Cardiac fibroblast (primary cell): ENCODE data around the gene TMEM235.

Experiments used
- DNase-seq, 2 donors: peaks; one replicate each; pipeline versions ENCODE4 v3.0.0 to v3.0.0-alpha.2; 2010; ENCODE audit warnings: low read depth in 2 of 2
- H3K4me3 ChIP-seq, 2 donors: replicated peaks in 1 of 2; 1 replicate in 1 of 2; 2 replicates in 1 of 2; pipeline ENCODE4 v1.5.1; 2011; ENCODE audit warnings: low read depth in 2 of 2, low read length in 2 of 2, mild to moderate bottlenecking in 2 of 2, moderate library complexity in 1 of 2
- TF ChIP-seq, protein P1 (sequence below): IDR thresholded peaks from one replicate; pipeline ENCODE4 v1.5.1; 2011; ENCODE audit warnings: low read depth, mild to moderate bottlenecking, low read length, inconsistent platforms

Gene TMEM235

DNA sequence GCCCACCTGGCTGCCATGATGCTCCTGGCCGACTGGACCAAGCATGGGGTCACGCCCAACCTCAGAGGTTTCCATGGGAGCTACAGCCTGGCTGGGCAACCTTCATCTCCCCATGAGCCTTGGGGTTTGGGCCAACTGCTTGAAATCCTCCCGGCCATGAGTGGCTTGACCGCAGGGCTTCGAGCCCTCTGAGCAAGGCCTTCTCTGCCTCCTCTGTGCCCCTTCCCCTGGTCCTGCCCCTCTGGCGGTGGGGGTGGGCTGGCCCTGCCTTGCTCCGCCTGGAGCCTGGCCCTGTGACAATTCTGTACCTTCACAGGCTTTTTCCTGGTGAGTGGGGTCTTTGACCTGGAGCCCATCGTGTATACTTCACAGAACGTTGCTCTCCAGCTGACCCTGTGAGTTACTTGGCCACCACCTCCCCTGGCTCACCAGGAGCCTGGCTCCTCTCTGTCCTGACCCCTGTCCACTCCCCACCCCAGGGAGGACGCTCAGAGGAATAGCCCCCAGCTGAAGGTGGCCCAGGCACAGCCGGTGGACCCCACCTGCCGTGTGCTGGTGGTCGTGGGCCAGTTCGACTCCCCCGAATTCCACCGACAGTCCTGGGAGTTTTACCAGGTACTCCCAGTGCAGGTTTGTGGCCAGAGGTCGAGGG, 26.2 kb upstream of the TMEM235 start:
- TF ChIP-seq, protein P1, sequence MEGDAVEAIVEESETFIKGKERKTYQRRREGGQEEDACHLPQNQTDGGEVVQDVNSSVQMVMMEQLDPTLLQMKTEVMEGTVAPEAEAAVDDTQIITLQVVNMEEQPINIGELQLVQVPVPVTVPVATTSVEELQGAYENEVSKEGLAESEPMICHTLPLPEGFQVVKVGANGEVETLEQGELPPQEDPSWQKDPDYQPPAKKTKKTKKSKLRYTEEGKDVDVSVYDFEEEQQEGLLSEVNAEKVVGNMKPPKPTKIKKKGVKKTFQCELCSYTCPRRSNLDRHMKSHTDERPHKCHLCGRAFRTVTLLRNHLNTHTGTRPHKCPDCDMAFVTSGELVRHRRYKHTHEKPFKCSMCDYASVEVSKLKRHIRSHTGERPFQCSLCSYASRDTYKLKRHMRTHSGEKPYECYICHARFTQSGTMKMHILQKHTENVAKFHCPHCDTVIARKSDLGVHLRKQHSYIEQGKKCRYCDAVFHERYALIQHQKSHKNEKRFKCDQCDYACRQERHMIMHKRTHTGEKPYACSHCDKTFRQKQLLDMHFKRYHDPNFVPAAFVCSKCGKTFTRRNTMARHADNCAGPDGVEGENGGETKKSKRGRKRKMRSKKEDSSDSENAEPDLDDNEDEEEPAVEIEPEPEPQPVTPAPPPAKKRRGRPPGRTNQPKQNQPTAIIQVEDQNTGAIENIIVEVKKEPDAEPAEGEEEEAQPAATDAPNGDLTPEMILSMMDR: no peak
- DNase-seq: no peak
- no peak overlapping the region for H3K4me3 ChIP-seq

DNA sequence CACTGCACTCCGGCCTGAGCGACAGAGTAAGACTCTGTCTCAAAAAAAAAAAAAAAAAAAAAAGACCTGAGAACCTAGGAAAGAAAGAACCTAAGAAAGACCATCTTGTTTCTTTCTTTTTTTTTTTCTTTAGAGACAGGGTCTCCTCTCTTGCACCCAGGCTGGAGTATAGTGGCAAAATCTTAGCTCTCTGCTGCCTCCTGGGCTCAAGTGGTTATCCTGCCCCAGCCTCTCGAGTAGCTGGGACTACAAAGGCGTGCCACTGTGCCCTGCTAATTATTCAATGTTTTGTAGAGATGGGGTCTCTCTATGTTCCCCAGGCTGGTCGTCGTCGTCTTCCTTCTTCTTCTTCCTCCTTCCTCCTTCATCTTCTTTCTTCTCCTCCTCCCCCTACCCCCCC, 25.1 kb upstream of the TMEM235 start:
- DNase-seq: no peak
- no peak overlapping the region for H3K4me3 ChIP-seq
- TF ChIP-seq, protein P1: no peak

DNA sequence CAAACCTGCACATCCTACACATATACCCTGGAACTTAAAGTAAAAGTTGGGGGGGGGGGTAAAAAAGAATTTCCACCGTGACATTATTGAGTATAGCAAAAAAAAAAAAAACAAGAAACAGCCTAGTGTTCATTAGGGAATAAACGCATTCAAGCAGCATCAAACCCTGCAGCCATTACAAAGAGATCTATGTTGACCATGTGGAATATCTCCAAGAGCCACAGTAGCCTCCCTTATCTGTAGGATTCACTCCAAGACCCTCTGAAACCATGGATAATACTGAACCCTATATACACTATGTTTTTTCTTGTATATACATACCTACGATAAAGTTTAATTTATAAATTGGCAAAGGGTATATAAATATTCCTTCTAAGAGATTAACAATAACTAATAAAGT, 22.9 kb upstream of the TMEM235 start:
- no peak overlapping the region for H3K4me3 ChIP-seq
- TF ChIP-seq, protein P1: no peak
- no peak for DNase-seq

DNA sequence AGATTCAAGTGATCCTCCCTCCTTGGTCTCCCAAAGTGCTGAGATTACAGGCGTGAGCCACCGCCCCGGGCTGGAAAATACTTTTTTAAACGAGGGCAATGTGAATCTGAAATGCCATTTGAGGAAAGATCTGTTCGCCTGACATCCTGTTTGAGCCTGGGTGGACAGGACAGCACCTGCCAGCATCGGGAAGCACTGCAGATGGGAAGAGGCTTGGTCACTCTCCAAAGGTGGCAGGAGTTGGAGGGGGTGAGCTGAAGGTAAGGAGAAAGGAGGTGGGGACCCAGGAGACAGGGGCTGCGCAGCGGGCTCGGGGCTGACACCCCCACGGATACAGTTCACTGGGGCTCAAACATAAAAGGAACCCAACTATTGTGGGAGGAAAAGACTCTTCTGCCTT, 21.3 kb upstream of the TMEM235 start:
- TF ChIP-seq, protein P1: no peak
- no peak for DNase-seq
- H3K4me3 ChIP-seq: no peak overlapping the region

DNA sequence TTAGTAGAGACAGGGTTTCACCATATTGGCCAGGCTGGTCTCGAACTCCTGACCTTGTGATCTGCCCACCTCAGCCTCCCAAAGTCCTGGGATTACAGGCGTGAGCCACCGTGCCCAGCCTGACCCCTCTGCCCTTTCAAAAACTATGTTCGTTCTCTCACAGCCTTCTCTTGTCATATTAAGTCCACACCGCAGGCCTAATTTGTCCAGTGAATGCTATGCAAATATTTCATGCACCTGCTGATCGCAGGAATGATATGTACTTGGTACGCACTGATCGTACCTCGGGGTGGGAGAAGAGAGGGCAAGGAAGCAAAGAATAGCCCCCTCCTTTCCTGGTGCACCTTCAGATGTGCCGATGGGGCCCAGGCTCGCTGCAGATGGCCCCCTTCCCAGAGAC, 20.4 kb upstream of the TMEM235 start:
- TF ChIP-seq, protein P1: no peak
- H3K4me3 ChIP-seq: no peak overlapping the region
- no peak for DNase-seq

DNA sequence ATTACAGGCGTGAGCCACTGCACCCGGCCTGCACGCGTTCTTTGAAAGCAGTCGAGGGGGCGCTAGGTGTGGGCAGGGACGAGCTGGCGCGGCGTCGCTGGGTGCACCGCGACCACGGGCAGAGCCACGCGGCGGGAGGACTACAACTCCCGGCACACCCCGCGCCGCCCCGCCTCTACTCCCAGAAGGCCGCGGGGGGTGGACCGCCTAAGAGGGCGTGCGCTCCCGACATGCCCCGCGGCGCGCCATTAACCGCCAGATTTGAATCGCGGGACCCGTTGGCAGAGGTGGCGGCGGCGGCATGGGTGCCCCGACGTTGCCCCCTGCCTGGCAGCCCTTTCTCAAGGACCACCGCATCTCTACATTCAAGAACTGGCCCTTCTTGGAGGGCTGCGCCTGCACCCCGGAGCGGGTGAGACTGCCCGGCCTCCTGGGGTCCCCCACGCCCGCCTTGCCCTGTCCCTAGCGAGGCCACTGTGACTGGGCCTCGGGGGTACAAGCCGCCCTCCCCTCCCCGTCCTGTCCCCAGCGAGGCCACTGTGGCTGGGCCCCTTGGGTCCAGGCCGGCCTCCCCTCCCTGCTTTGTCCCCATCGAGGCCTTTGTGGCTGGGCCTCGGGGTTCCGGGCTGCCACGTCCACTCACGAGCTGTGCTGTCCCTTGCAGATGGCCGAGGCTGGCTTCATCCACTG, 17.3 kb upstream of the TMEM235 start, which contains the start of gene BIRC5:
TSS of gene BIRC5 (plus strand) at position 238 of the 690 bp plus-strand sequence. CDS start at position 302, 64 bp downstream.
- peak; percentile 84 to 89 for DNase-seq
- peak within 1 kb of the TSS; percentile 85 to 90 for H3K4me3 ChIP-seq
- TF ChIP-seq, protein P1: no peak

DNA sequence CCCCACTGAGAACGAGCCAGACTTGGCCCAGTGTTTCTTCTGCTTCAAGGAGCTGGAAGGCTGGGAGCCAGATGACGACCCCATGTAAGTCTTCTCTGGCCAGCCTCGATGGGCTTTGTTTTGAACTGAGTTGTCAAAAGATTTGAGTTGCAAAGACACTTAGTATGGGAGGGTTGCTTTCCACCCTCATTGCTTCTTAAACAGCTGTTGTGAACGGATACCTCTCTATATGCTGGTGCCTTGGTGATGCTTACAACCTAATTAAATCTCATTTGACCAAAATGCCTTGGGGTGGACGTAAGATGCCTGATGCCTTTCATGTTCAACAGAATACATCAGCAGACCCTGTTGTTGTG, 16.7 kb upstream of the TMEM235 start:
- TF ChIP-seq, protein P1: no peak
- peak overlapping the region; percentile 85 to 90 for H3K4me3 ChIP-seq
- no peak for DNase-seq
